Keratinocyte (primary cell): Measurements from ENCODE around the gene SH3BP5. TPM values are rescaled to one million over a fixed set of nuclear protein-coding genes. Genes with fewer than 3 reads are reported as not detected.

Experiments
- DNase-seq: peaks from one replicate; pipeline ENCODE4 v3.0.0-alpha.2; 2011; ENCODE audit warnings: low read depth, missing footprints, low spot score
- FAIRE-seq: peaks from 2 replicates; lab custom pipeline; 2011; peaks lifted over from hg19 to GRCh38; lab: Jason Lieb, UNC
- H2AFZ ChIP-seq: 2 replicates; pipeline ENCODE4 v1.6.0; 2012; ENCODE audit warnings: low read length, control low read depth, inconsistent platforms; ENCODE audit not compliant: control insufficient read depth
- H3K27ac ChIP-seq: 2 replicates; pipeline ENCODE4 v1.5.1; 2011; ENCODE audit warnings: low read length; ENCODE audit not compliant: control insufficient read depth, insufficient read depth
- H3K27me3 ChIP-seq: 3 replicates; pipeline ENCODE4 v1.6.0; 2011; ENCODE audit warnings: low read length; ENCODE audit not compliant: control insufficient read depth, insufficient read depth; ENCODE audit errors: extremely low read depth
- H3K36me3 ChIP-seq, 2 experiments: 2 replicates in 1 of 2; 3 replicates in 1 of 2; pipeline ENCODE4 v1.5.1; 2011; ENCODE audit warnings: low read length in 2 of 2, mild to moderate bottlenecking in 1 of 2; ENCODE audit not compliant: control insufficient read depth in 2 of 2, insufficient read depth in 2 of 2; ENCODE audit errors: extremely low read depth in 1 of 2
- H3K4me1 ChIP-seq: 3 replicates; pipeline ENCODE4 v1.5.1; 2011; ENCODE audit warnings: low read length; ENCODE audit not compliant: control insufficient read depth, insufficient read depth; ENCODE audit errors: extremely low read depth
- H3K4me2 ChIP-seq: 3 replicates; pipeline ENCODE4 v1.6.0; 2011; ENCODE audit warnings: low read depth, low read length; ENCODE audit not compliant: control insufficient read depth, insufficient read depth; ENCODE audit errors: extremely low read depth
- H3K4me3 ChIP-seq, 3 experiments: fragments of 200-600 bp in 1 of 3; sonication (generic) in 1 of 3; 2 replicates in 2 of 3; 3 replicates in 1 of 3; pipeline ENCODE4 v1.5.1; 2011 to 2016; ENCODE audit warnings: low read length in 3 of 3, mild to moderate bottlenecking in 3 of 3, control low read depth in 2 of 3, inconsistent platforms in 1 of 3, low read depth in 1 of 3, mixed read lengths in 1 of 3, mixed run types in 1 of 3, moderate library complexity in 1 of 3; ENCODE audit not compliant: control insufficient read depth in 2 of 3, insufficient read depth in 2 of 3; ENCODE audit errors: extremely low read depth in 1 of 3
- H3K79me2 ChIP-seq: 2 replicates; pipeline ENCODE4 v1.6.0; 2012; ENCODE audit warnings: low read length; ENCODE audit not compliant: control insufficient read depth, insufficient read depth
- H3K9ac ChIP-seq: 3 replicates; pipeline ENCODE4 v1.6.0; 2011; ENCODE audit warnings: low read length; ENCODE audit not compliant: control insufficient read depth, insufficient read depth; ENCODE audit errors: extremely low read depth
- H3K9me1 ChIP-seq: 3 replicates; pipeline ENCODE4 v1.6.0; 2011; ENCODE audit warnings: low read length; ENCODE audit not compliant: control insufficient read depth, insufficient read depth; ENCODE audit errors: extremely low read depth
- H3K9me3 ChIP-seq: 2 replicates; pipeline ENCODE4 v1.5.1; 2012; ENCODE audit warnings: low read depth, low read length; ENCODE audit not compliant: control insufficient read depth
- H4K20me1 ChIP-seq: 3 replicates; pipeline ENCODE4 v1.6.0; 2011; ENCODE audit warnings: low read length; ENCODE audit not compliant: control insufficient read depth, insufficient read depth; ENCODE audit errors: extremely low read depth
- EZH2 ChIP-seq: IDR thresholded peaks from one replicate; pipeline ENCODE4 v1.6.1; 2012; ENCODE audit warnings: inconsistent platforms, mild to moderate bottlenecking, low read length, moderate library complexity
- dilution Hi-C: fragments of 300-500 bp; cut with MboI; formaldehyde crosslinking; loops from one replicate; pipeline ENCODE4 v1.7.0; 2020; ENCODE audit warnings: low sequenced_read_pairs; ENCODE audit not compliant: extremely low pct_ligation_motif_present
- polyA plus RNA-seq, 5 experiments: library from polyadenylated mRNA; depleted of rRNA in 3 of 5; stranded (reverse) in 3 of 5; stranded (forward) in 1 of 5; unstranded in 1 of 5; fragments of >200 nt; gene quantifications; 1 replicate in 1 of 5; 2 replicates in 3 of 5; 3 replicates in 1 of 5; pipeline versions ENCODE4 v1.2.1 to v1.2.3, GENCODE V29; 2011 to 2012; ENCODE audit warnings: missing spikeins in 2 of 5, low read depth in 1 of 5, low replicate concordance in 1 of 5
- TF ChIP-seq, protein P1 (sequence below), 3 experiments: IDR thresholded peaks in 1 of 3; conservative IDR thresholded peaks in 1 of 3; optimal IDR thresholded peaks in 1 of 3; 2 replicates in 2 of 3; 3 replicates in 1 of 3; pipeline versions ENCODE3 to v1.5.1; 2011; ENCODE audit warnings: low read length in 3 of 3, mild to moderate bottlenecking in 3 of 3, moderate library complexity in 2 of 3, control low read depth in 1 of 3, inconsistent platforms in 1 of 3; ENCODE audit not compliant: insufficient read depth in 2 of 3; ENCODE audit errors: extremely low read depth in 1 of 3

Gene SH3BP5
- polyA plus RNA-seq, 1 donor (not counting 4 experiments of a cell fraction or from before 2014, with no cell fraction given) = 13.4 TPM

DNA sequence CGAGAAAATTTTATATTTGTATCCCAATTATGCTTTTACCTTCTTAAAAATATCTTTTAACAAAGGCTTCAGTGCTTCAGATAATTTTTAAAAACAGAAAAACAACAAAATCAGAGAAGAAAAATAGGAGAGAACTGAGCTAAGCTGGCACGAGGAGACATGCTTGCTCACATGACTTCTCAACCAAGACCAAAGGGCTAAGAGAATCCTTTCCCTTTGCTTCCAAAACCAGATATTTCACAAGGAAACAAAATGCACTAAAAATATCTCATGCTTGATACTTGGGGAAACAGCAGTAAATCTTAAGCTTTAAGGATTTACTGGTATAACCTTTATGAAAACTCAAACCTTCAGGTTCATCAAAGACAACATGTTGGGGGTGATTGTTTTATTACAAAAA lies 67.9 kb downstream of the SH3BP5 start:
- no peaks in the 10 kb centered on the region for H3K79me2 ChIP-seq
- no peaks in the 10 kb centered on the region for H3K9me1 ChIP-seq
- no peak overlapping the region for H3K9ac ChIP-seq
- H3K4me1 ChIP-seq = peaks cover 19% of the 10 kb centered on the region
- no peaks in the 10 kb centered on the region for H4K20me1 ChIP-seq
- no peak overlapping the region for H3K27ac ChIP-seq
- no peaks in the 10 kb centered on the region for H3K9me3 ChIP-seq
- no peak overlapping the region for H2AFZ ChIP-seq
- DNase-seq = no peak
- no peaks in the 10 kb centered on the region for H3K27me3 ChIP-seq
- H3K4me2 ChIP-seq = no peak overlapping the region
- H3K36me3 ChIP-seq = peaks cover 4 to 11% of the 10 kb centered on the region in 2 experiments
- no peak overlapping the region for H3K4me3 ChIP-seq
- dilution Hi-C loops = no loop called here
- FAIRE-seq = no peak
- TF ChIP-seq, protein P1, sequence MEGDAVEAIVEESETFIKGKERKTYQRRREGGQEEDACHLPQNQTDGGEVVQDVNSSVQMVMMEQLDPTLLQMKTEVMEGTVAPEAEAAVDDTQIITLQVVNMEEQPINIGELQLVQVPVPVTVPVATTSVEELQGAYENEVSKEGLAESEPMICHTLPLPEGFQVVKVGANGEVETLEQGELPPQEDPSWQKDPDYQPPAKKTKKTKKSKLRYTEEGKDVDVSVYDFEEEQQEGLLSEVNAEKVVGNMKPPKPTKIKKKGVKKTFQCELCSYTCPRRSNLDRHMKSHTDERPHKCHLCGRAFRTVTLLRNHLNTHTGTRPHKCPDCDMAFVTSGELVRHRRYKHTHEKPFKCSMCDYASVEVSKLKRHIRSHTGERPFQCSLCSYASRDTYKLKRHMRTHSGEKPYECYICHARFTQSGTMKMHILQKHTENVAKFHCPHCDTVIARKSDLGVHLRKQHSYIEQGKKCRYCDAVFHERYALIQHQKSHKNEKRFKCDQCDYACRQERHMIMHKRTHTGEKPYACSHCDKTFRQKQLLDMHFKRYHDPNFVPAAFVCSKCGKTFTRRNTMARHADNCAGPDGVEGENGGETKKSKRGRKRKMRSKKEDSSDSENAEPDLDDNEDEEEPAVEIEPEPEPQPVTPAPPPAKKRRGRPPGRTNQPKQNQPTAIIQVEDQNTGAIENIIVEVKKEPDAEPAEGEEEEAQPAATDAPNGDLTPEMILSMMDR (optimal IDR thresholded peaks at IDR 0.05 in 1 of 3, IDR thresholded peaks at IDR 0.05 in 1 of 3, conservative IDR thresholded peaks at IDR 0.05 in 1 of 3; ENCODE audit: extremely low read depth in 1 of 3, insufficient read depth in 2 of 3, low read length in 3 of 3) = no peak
- TF ChIP-seq EZH2 = no peak

DNA sequence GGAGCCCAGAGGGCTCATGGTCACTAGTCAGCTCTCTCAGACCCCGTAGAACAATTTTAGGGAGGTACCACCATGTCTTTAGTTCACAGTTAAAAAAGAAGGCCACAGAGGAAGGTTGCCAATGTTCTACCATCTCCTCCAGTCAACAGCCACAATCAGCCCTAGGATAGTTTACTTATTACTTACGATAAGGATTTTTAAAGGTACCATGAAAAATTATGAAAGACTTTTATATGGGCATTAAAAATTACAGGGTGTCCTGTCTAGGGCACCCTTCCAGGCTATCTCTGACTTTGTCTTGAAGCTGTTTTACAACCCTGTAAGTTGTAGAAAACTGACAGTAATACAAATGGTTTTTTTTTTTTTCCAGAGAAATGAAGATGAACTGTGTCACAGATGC lies 68.5 kb downstream of the SH3BP5 start:
- Histone ChIP-seq H3K9me1 (no peaks in the 10 kb centered on the region), H3K79me2 (no peaks in the 10 kb centered on the region), H3K4me1 (peaks cover 13% of the 10 kb centered on the region), H3K27me3 (no peaks in the 10 kb centered on the region), H3K4me2 (no peak overlapping the region), H3K4me3 (no peak overlapping the region), H3K9ac (no peak overlapping the region), H3K36me3 (peaks cover 7 to 11% of the 10 kb centered on the region in 2 experiments), H3K9me3 (no peaks in the 10 kb centered on the region), H3K27ac (no peak overlapping the region), H4K20me1 (no peaks in the 10 kb centered on the region), H2AFZ (no peak overlapping the region)
- TF ChIP-seq, protein P1 (optimal IDR thresholded peaks at IDR 0.05 in 1 of 3, IDR thresholded peaks at IDR 0.05 in 1 of 3, conservative IDR thresholded peaks at IDR 0.05 in 1 of 3; ENCODE audit: extremely low read depth in 1 of 3, insufficient read depth in 2 of 3, low read length in 3 of 3) = no peak
- no peak for TF ChIP-seq EZH2
- no peak for DNase-seq
- dilution Hi-C loops = no loop called here
- FAIRE-seq = no peak
